Panc1 (cell line): ENCODE data around the gene WDR47. TPM values are rescaled to one million over a fixed set of nuclear protein-coding genes. Genes with fewer than 3 reads are reported as not detected.

Experiments
- ATAC-seq: fragments of 200-7000 bp; cut with Tn5 transposase; 2 replicates; pipeline ENCODE4 v1.9.1; 2020; ENCODE audit warnings: mild to moderate bottlenecking, moderate library complexity
- Bru-seq: library from RNA; stranded (reverse); fragments of 400-500 nt; gene quantifications from one replicate; lab custom pipeline; 2021; lab: Mats Ljungman, UMichigan
- BruChase-seq, 2 experiments: library from RNA; stranded (reverse); fragments of 400-500 nt; gene quantifications; one replicate each; lab custom pipeline; 2021; lab: Mats Ljungman, UMichigan
- BruUV-seq: library from RNA; stranded (reverse); fragments of 400-500 nt; replicated peaks from 2 replicates; lab custom pipeline; 2021; lab: Mats Ljungman, UMichigan
- CTCF ChIA-PET: fragments of 300-600 bp; sonication (Branson Sonifier 250); formaldehyde crosslinking; loops from one replicate; lab custom pipeline; 2022; ENCODE audit warnings: antibody characterized with exemption; lab: Charles Lee
- POLR2A ChIA-PET: fragments of 300-600 bp; sonication (Branson Sonifier 250); formaldehyde crosslinking; loops from one replicate; lab custom pipeline; 2022; ENCODE audit warnings: antibody characterized with exemption; lab: Charles Lee
- DNase-seq: peaks from one replicate; pipeline ENCODE4 v3.0.0-alpha.2; 2010; ENCODE audit warnings: low read depth, low spot score
- H3K27ac ChIP-seq: 2 replicates; pipeline ENCODE4 v1.5.1; 2011; ENCODE audit warnings: mild to moderate bottlenecking, low read length, inconsistent platforms
- H3K27me3 ChIP-seq: fragments of 200-500 bp; sonication (Bioruptor generic); 2 replicates; pipeline ENCODE4 v1.6.0; 2014; ENCODE audit warnings: low read length, inconsistent platforms; ENCODE audit not compliant: control insufficient read depth, insufficient read depth
- H3K36me3 ChIP-seq: fragments of 200-500 bp; sonication (Bioruptor generic); 2 replicates; pipeline ENCODE4 v1.5.1; 2014; ENCODE audit warnings: inconsistent platforms, mild to moderate bottlenecking, low read length, moderate library complexity; ENCODE audit not compliant: control insufficient read depth, insufficient read depth
- H3K4me1 ChIP-seq: 2 replicates; pipeline ENCODE4 v1.5.1; 2011; ENCODE audit warnings: inconsistent platforms, mild to moderate bottlenecking, low read length, moderate library complexity; ENCODE audit not compliant: control insufficient read depth, insufficient read depth
- H3K4me3 ChIP-seq, 2 experiments: 2 replicates each; pipeline ENCODE4 v1.5.1; 2011 to 2012; ENCODE audit warnings: low read depth in 2 of 2, low read length in 2 of 2, mild to moderate bottlenecking in 2 of 2, inconsistent platforms in 1 of 2, moderate library complexity in 1 of 2
- H3K9me3 ChIP-seq: fragments of 200-500 bp; sonication (Bioruptor generic); 2 replicates; pipeline ENCODE4 v1.5.1; 2014; ENCODE audit warnings: low read depth, mild to moderate bottlenecking, inconsistent platforms, low read length, moderate library complexity; ENCODE audit not compliant: control insufficient read depth, insufficient read depth
- CTCF ChIP-seq: fragments of 450-650 bp; IDR thresholded peaks from 2 replicates; pipeline ENCODE4 v1.5.1; 2017; ENCODE audit warnings: mild to moderate bottlenecking
- POLR2AphosphoS5 ChIP-seq: IDR thresholded peaks from 2 replicates; pipeline ENCODE4 v1.6.1; 2012; ENCODE audit warnings: mild to moderate bottlenecking, low read depth, low read length, moderate library complexity
- REST ChIP-seq, 2 experiments: IDR thresholded peaks; 2 replicates each; pipeline ENCODE4 v1.6.1; 2011 to 2012; ENCODE audit warnings: low read depth in 2 of 2, control low read depth in 1 of 2, low read length in 1 of 2, mild to moderate bottlenecking in 1 of 2, moderate library complexity in 1 of 2; ENCODE audit not compliant: insufficient read depth in 1 of 2
- SIN3A ChIP-seq: IDR thresholded peaks from 2 replicates; pipeline ENCODE4 v1.6.1; 2012; ENCODE audit warnings: low read depth, mild to moderate bottlenecking, low read length, moderate library complexity, borderline replicate concordance; ENCODE audit not compliant: insufficient read depth
- TCF7L2 ChIP-seq: IDR thresholded peaks from 2 replicates; pipeline ENCODE4 v1.6.1; 2011; ENCODE audit warnings: mild to moderate bottlenecking, low read depth, low read length, inconsistent platforms
- in situ Hi-C: cut with HindIII; loops from 2 replicates; pipeline ENCODE4 v1.10.0; 2016; ENCODE audit warnings: low sequenced_read_pairs, low pct_unique_long_range_greater_than_20kb
- intact Hi-C: fragments of 100-400 bp; cut with micrococcal nuclease; formaldehyde crosslinking; loops from one replicate; pipeline ENCODE4 v1.10.0; 2022; ENCODE audit not compliant: unreplicated experiment
- long read RNA-seq: library from polyadenylated mRNA; unstranded; transcript quantifications from one replicate; pipeline ENCODE4 v2.0.0, GENCODE V29; 2021; ENCODE audit not compliant: unreplicated experiment
- polyA plus RNA-seq: library from polyadenylated mRNA; unstranded; fragments of >200 nt; gene quantifications from one replicate; pipeline ENCODE4 v1.2.1, GENCODE V29; 2012; ENCODE audit warnings: missing spikeins; ENCODE audit not compliant: insufficient read length
- total RNA-seq: library from RNA; stranded (reverse); gene quantifications from one replicate; pipeline ENCODE4 v1.2.1, GENCODE V29; 2021; ENCODE audit not compliant: unreplicated experiment

WDR47 gene
- 9.6 TPM for total RNA-seq
- polyA plus RNA-seq, result 9.6 TPM
- Bru-seq, nascent RNA, result percentile 56 among the genes with signal in this experiment
- BruChase-seq, experiment 1, labeled RNA remaining after a 2-hour chase, result percentile 59 among the genes with signal in this experiment
- BruChase-seq, experiment 2, labeled RNA remaining after a 6-hour chase, result percentile 52 among the genes with signal in this experiment
- long read RNA-seq, full-length matches to known transcripts, result 7 of 16 reads
- long read RNA-seq, partial matches to known transcripts, result 5 of 16 reads
- long read RNA-seq, other reads (novel, unspliced or antisense), result 4 of 16 reads

- H3K4me1 ChIP-seq, result no peaks in the 10 kb centered on the region
- peak; percentile 98 for ATAC-seq
- no peaks in the 10 kb centered on the region for H3K9me3 ChIP-seq
- intact Hi-C loops, result no loop called here
- H3K27ac ChIP-seq, result peak within 1 kb of the TSS; percentile 69
- TF ChIP-seq CTCF, result no peak
- peak; percentile 77 for TF ChIP-seq POLR2AphosphoS5
- peak; percentile 60; the same call in 1 of the 2 replicates for TF ChIP-seq SIN3A
- TF ChIP-seq REST (IDR thresholded peaks at IDR 0.05; ENCODE audit: insufficient read depth in 1 of 2, low read depth in 2 of 2, low read length in 1 of 2), result no peak
- TF ChIP-seq TCF7L2, result no peak
- BruUV-seq, result no TSS peak
- no peaks in the 10 kb centered on the region for H3K27me3 ChIP-seq
- DNase-seq, result peak; percentile 43
- H3K36me3 ChIP-seq, result no peaks in the 10 kb centered on the region; the same call in 1 of the 2 replicates
- ChIA-PET CTCF (interaction anchor here (0.6 to 0.7 kb wide), 2 partner anchors 59 to 197 kb away, joined by 5 read pairs; no protein-coding TSS in a partner anchor), POLR2A (interaction anchor here (0.6 kb wide), 1 partner anchor 171 kb away, joined by 5 read pairs; no protein-coding TSS in a partner anchor)
- in situ Hi-C loops, result no loop called here
- peak within 1 kb of the TSS; percentile 86 to 87 for H3K4me3 ChIP-seq
Observed at GRCh38 chr1:109041621-109042468, at the start of gene WDR47. WDR47 (minus strand) TSS chr1:109042102; CDS start chr1:109023512, 18,590 bp downstream.

GRCh38 chr1:109091078-109091838, 49.4 kb upstream of the WDR47 start:
- POLR2A ChIA-PET, result interaction anchor here (1.1 kb wide), 1 partner anchor 105 kb away, joined by 3 read pairs; no protein-coding TSS in a partner anchor
- TSS peak; percentile 69 for BruUV-seq
- DNase-seq, result no peak

More at GRCh38 chr1:109091078-109091838, 49.4 kb upstream of the WDR47 start:
- peak overlapping the region; percentile 61 to 90 for H3K4me3 ChIP-seq
- CTCF ChIA-PET, result interaction anchor here (1.2 kb wide), 1 partner anchor 9 kb away, joined by 12 read pairs; no protein-coding TSS in a partner anchor
- TF ChIP-seq CTCF (no peak), TCF7L2 (no peak), POLR2AphosphoS5 (no peak), SIN3A (no peak), REST (IDR thresholded peaks at IDR 0.05; ENCODE audit: insufficient read depth in 1 of 2, low read depth in 2 of 2, low read length in 1 of 2) (no peak)
- H3K27ac ChIP-seq, result peak overlapping the region; percentile 95
- no peaks in the 10 kb centered on the region for H3K27me3 ChIP-seq
- intact Hi-C loops, result loop anchor here (5.0 kb wide), 1 partner anchor 106 kb away; no protein-coding TSS in a partner anchor
- peaks cover 19% of the 10 kb centered on the region for H3K4me1 ChIP-seq
- peaks cover 8% of the 10 kb centered on the region for H3K36me3 ChIP-seq
- ATAC-seq, result peak; percentile 80
- H3K9me3 ChIP-seq, result no peaks in the 10 kb centered on the region
- in situ Hi-C loops, result no loop called here
